GM18951 (cell line): Measurements from ENCODE around the gene GPR119.
"Not testable (repeated sequence)": the region's sequence is repeated elsewhere in the genome, so short reads cannot be mapped to it uniquely, and the experiment has no call there.

Source experiments
- POLR2A ChIP-seq: IDR thresholded peaks from 4 replicates; pipeline ENCODE4 v1.6.1; 2011; ENCODE audit warnings: mild to moderate bottlenecking; ENCODE audit not compliant: insufficient read length, insufficient read depth; ENCODE audit errors: extremely low read depth
- in situ Hi-C: fragments of 300-500 bp; cut with MboI; formaldehyde crosslinking; loops from one replicate; pipeline ENCODE4 v1.12.0; 2022; ENCODE audit warnings: low sequenced_read_pairs, mixed read lengths, inconsistent platforms; ENCODE audit not compliant: unreplicated experiment

The GPR119 gene

GRCh38 chrX:130386408-130386808 lies 934 bp upstream of the GPR119 start:
- no peak for TF ChIP-seq POLR2A
- in situ Hi-C loops = no loop called here

- in situ Hi-C loops = no loop called here
- no peak for TF ChIP-seq POLR2A
Observed at GRCh38 chrX:130378024-130378669, 7.3 kb downstream of the GPR119 start.

- in situ Hi-C loops = no loop called here
- no peak for TF ChIP-seq POLR2A
Observed at GRCh38 chrX:130376077-130376476, 9.4 kb downstream of the GPR119 start.

GRCh38 chrX:130352050-130352449 lies 33.4 kb downstream of the GPR119 start:
- in situ Hi-C loops = not testable (repeated sequence)

DNA sequence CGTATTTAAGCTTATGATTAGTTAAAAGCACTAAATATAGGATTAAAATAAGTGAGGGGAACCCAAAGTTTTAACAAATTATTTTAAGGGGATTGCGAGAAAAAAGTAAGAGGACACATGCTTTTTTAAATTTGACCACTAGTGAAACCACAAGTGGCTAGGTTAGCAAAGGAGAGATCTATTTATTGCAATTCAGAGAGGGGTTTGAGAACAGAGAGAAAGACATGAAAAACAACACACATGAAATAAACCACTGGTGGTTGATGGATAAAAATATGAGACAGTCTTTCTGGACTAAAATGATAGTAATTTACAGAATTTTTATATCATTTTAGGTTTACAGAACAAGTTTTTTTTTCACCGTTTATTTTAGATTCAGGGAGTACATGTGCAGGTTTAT lies 33.9 kb downstream of the GPR119 start:
- no peak for TF ChIP-seq POLR2A
- in situ Hi-C loops = no loop called here

- no peak for TF ChIP-seq POLR2A
Observed at GRCh38 chrX:130347321-130347720, 38.2 kb downstream of the GPR119 start.

DNA sequence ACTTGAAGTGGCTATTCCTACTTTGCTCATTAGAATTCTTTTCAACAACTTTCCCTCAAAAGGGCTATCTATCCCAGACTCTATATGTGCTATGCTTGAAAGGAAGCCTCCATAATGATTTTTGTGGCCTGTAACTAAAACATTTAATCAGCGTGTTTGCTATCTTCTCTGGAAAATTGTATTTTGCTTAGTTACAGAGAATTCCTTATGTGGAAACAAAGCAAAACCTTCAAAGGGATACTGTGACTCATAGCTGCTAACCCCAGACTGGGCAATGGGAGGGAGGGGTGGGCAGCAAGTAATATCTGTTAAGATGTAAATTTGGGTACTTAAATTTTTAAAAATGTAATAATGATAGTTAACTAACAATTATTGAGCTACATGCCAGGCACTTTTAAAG lies 42.1 kb downstream of the GPR119 start:
- TF ChIP-seq POLR2A = no peak
- in situ Hi-C loops = loop anchor here (25.0 kb wide), 1 partner anchor 569 kb away; the partner anchor contains the start of gene ENOX2

More at GRCh38 chrX:130347321-130347720, 38.2 kb downstream of the GPR119 start:
- in situ Hi-C loops = loop anchor here (25.0 kb wide), 1 partner anchor 565 kb away; the partner anchor contains the start of gene ENOX2

- TF ChIP-seq POLR2A = no peak
- in situ Hi-C loops = loop anchor here (25.0 kb wide), 1 partner anchor 572 kb away; the partner anchor contains the start of gene ENOX2
Observed at GRCh38 chrX:130340271-130340670, 45.2 kb downstream of the GPR119 start.

GRCh38 chrX:130339408-130340222 lies 45.9 kb downstream of the GPR119 start, which contains the start of gene SLC25A14:
Gene SLC25A14 (plus strand): TSS chrX:130339919. CDS start chrX:130340279, 360 bp downstream.
- in situ Hi-C loops = loop anchor here (25.0 kb wide), 1 partner anchor 573 kb away; the partner anchor contains the start of gene ENOX2
- peak; percentile 59 for TF ChIP-seq POLR2A

DNA sequence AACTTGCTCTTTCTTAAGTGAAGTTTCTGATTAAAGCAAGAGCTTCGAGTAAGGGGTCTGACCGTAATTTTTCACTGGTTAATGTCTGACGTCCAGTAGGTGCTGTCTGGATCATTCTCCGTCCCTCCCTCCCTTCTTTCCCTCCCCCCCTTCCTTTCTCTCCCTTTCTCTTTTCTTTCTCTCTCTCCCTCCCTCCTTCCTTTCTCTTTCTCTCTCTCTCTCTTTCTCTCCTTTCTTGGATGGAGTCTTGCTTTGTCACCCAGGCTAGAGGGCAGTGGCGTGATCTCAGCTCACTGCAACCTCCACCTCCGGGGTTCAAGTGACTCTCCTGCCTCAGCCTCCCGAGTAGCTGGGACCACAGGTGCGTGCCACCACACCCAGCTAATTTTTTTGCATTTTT lies 46.6 kb downstream of the GPR119 start:
- in situ Hi-C loops = loop anchor here (25.0 kb wide), 1 partner anchor 573 kb away; the partner anchor contains the start of gene ENOX2

GRCh38 chrX:130336531-130336930 lies 48.9 kb downstream of the GPR119 start:
- TF ChIP-seq POLR2A = no peak
- in situ Hi-C loops = loop anchor here (25.0 kb wide), 1 partner anchor 576 kb away; the partner anchor contains the start of gene ENOX2
